Prostate gland (tissue), 2 donors: ENCODE data around the gene HTR1A. TPM values are rescaled to one million over a fixed set of nuclear protein-coding genes. Genes with fewer than 3 reads are reported as not detected.

ENCODE experiments used
- DNase-seq: peaks from one replicate; pipeline ENCODE4 v3.0.0-alpha.2; 2019; ENCODE audit warnings: low spot score
- H3K27ac ChIP-seq, 2 donors: fragments of 200-600 bp; sonication (generic); 2 replicates each; pipeline ENCODE4 v1.5.1; 2017 to 2019
- H3K27me3 ChIP-seq: fragments of 200-600 bp; sonication (generic); replicated peaks from 2 replicates; pipeline ENCODE4 v1.5.1; 2019; ENCODE audit not compliant: insufficient read depth
- H3K36me3 ChIP-seq, 2 donors: fragments of 200-600 bp; sonication (generic); 1 replicate in 1 of 2; 2 replicates in 1 of 2; pipeline versions ENCODE4 v1.5.1 to v1.8.1; 2017 to 2019
- H3K4me1 ChIP-seq: fragments of 200-600 bp; sonication (generic); replicated peaks from 2 replicates; pipeline ENCODE4 v1.5.1; 2019
- H3K4me3 ChIP-seq, 2 donors: fragments of 200-600 bp; sonication (generic); 2 replicates each; pipeline ENCODE4 v1.5.1; 2017 to 2019
- H3K9me3 ChIP-seq: fragments of 200-600 bp; sonication (generic); 2 replicates; pipeline ENCODE4 v1.5.1; 2017
- POLR2A ChIP-seq: fragments of 450-650 bp; IDR thresholded peaks from one replicate; pipeline ENCODE4 v1.6.1; 2016; ENCODE audit warnings: antibody characterized with exemption, mild to moderate bottlenecking
- POLR2AphosphoS5 ChIP-seq: sonication (generic); formaldehyde crosslinking; IDR thresholded peaks from one replicate; pipeline ENCODE4 v1.6.1; 2017; ENCODE audit warnings: antibody characterized with exemption
- WGBS: methylation state at CpG from one replicate; pipeline ENCODE4 v1.1.5; 2018; 5-methylcytosine and 5-hydroxymethylcytosine counted together
- intact Hi-C: fragments of 100-400 bp; cut with DNase I; formaldehyde crosslinking; loops from one replicate; pipeline ENCODE4 v1.14.2; 2022
- total RNA-seq, 2 donors: library from RNA; depleted of rRNA; stranded (reverse); fragments of >200 nt; gene quantifications; one replicate each; pipeline ENCODE4 v1.1.0, GENCODE V29; 2016
- TF ChIP-seq, protein P1 (sequence below), 4 experiments: fragments of 200-600 bp in 2 of 4; fragments of 450-650 bp in 2 of 4; sonication (generic) in 2 of 4; IDR thresholded peaks; 1 replicate in 3 of 4; 2 replicates in 1 of 4; pipeline ENCODE4 v1.5.1; 2016 to 2019; ENCODE audit warnings: antibody characterized with exemption in 4 of 4, mild to moderate bottlenecking in 2 of 4, moderate library complexity in 2 of 4

The HTR1A gene
- total RNA-seq, 2 donors from 2014 or later = 1.2 TPM; not detected in 1

DNA sequence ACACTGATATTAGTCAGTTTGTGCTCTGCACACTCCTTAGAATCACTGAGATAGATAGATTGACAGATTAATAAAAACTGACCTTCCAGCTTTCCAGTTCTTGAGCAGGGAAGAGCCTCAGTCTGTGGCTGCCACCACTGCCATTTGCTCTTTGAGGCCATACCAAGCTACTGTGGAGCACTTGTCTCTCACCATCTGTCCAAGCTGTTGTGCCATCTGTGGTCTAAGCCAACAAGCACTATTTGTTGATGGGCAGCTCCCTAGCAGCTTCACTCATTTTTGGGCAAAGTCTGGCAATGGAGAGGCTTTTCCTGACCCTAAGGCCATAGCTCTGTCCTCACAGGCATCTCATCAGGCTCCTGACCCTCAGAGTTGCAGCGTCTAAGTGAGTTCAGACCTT is 30.4 kb downstream of the HTR1A start:
- Histone ChIP-seq H3K27ac (no peak overlapping the region), H3K4me3 (no peak overlapping the region), H3K36me3 (no peaks in the 10 kb centered on the region), H3K27me3 (no peaks in the 10 kb centered on the region), H3K9me3 (no peaks in the 10 kb centered on the region), H3K4me1 (no peaks in the 10 kb centered on the region)
- intact Hi-C loops = no loop called here
- DNase-seq = no peak
- 81% methylated on average over 1 of the region's 1 CpG for WGBS
- TF ChIP-seq POLR2A (no peak), POLR2AphosphoS5 (no peak)
- TF ChIP-seq, protein P1, sequence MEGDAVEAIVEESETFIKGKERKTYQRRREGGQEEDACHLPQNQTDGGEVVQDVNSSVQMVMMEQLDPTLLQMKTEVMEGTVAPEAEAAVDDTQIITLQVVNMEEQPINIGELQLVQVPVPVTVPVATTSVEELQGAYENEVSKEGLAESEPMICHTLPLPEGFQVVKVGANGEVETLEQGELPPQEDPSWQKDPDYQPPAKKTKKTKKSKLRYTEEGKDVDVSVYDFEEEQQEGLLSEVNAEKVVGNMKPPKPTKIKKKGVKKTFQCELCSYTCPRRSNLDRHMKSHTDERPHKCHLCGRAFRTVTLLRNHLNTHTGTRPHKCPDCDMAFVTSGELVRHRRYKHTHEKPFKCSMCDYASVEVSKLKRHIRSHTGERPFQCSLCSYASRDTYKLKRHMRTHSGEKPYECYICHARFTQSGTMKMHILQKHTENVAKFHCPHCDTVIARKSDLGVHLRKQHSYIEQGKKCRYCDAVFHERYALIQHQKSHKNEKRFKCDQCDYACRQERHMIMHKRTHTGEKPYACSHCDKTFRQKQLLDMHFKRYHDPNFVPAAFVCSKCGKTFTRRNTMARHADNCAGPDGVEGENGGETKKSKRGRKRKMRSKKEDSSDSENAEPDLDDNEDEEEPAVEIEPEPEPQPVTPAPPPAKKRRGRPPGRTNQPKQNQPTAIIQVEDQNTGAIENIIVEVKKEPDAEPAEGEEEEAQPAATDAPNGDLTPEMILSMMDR (IDR thresholded peaks at IDR 0.05) = no peak

DNA sequence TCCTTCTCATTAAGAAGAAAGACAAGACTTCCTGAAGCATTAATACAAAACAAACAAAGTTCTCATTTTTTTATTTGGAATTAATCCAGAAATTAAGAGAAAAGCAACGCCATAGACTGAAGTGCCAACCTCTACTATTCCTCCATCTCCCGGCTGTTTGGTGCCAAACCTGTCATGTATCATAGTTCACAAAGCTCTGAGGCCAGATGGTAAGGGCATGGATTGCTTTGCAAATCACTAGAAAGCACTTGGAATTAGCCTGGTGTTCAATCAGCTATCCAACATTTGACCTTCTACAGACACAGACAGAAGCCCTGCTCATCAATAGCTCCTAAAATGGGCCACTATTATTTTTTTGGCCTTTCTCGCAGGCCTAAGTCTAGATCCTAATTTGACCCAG is 33.8 kb downstream of the HTR1A start:
- no peaks in the 10 kb centered on the region for H3K36me3 ChIP-seq
- H3K4me3 ChIP-seq = no peak overlapping the region
- H3K27me3 ChIP-seq = no peaks in the 10 kb centered on the region
- WGBS = 68% methylated on average over 3 of the region's 3 CpGs
- H3K9me3 ChIP-seq = no peaks in the 10 kb centered on the region
- intact Hi-C loops = no loop called here
- H3K4me1 ChIP-seq = no peaks in the 10 kb centered on the region
- DNase-seq = no peak
- H3K27ac ChIP-seq = no peak overlapping the region
- TF ChIP-seq POLR2AphosphoS5 (no peak), POLR2A (no peak)
- TF ChIP-seq, protein P1 (IDR thresholded peaks at IDR 0.05) = no peak

DNA sequence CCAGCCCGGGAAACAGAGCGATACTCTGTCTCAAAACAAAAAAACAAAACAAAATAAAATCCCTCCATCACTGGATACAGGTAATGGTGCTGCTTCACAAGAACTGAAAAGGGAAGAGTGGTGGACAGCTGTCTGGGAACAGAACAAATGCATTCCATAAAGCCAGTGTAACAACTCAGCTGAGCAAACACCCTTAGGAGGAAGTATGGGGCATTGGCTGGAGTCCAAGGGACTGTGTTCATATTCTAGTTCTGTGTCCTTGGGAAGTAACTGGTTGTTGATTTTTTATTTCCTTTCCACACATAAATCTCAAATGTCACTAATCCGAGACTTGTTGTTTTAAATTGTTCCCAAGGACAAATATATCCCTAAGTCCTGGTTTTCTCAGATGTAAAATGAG is 38.3 kb downstream of the HTR1A start:
- no peaks in the 10 kb centered on the region for H3K36me3 ChIP-seq

DNA sequence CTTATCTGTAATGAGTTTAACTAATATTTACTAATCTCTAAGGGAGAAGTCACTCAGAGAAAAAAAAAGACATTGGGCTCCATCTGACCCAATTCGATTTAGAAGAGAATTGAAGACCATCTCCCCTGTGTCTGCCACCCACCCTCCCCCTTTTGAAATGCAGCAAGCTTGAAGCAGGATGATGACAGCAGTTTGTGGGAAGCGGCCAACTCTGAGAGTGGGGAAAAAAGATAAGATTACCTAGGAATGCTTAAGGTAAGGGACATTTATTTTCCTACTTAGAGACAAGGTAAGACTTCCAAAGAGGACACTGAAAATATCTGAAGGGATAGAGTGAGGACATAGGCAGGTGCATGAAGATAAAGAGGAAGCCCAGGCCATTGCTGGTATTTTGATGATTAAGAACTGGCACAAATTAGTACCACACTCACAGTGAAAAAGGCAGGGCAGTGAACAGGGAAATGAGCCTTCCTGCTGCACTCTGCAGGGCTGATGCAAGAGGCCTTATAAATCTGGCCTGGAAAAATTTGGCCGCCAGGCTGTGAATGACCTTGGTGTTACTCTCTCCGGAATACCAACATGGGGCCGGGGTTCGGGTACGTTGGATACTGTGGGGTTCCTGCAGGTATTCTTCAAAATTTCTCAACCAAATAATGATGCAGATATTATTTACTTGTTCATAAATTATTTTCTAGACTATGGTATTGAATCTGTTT is 42.3 kb downstream of the HTR1A start:
- H3K4me3 ChIP-seq = no peak overlapping the region
- H3K27ac ChIP-seq = no peak overlapping the region
- H3K27me3 ChIP-seq = no peaks in the 10 kb centered on the region
- DNase-seq = no peak
- H3K36me3 ChIP-seq = no peaks in the 10 kb centered on the region
- TF ChIP-seq, protein P1 (IDR thresholded peaks at IDR 0.05) = no peak
- TF ChIP-seq POLR2A = no peak
- no peak for TF ChIP-seq POLR2AphosphoS5
- intact Hi-C loops = no loop called here
- H3K9me3 ChIP-seq = no peaks in the 10 kb centered on the region
- H3K4me1 ChIP-seq = no peaks in the 10 kb centered on the region
- WGBS = 79% methylated on average over 7 of the region's 7 CpGs

More for the DNA sequence above, 38.3 kb downstream of the HTR1A start:
- Histone ChIP-seq H3K4me1 (no peaks in the 10 kb centered on the region), H3K4me3 (no peak overlapping the region), H3K27me3 (no peaks in the 10 kb centered on the region), H3K27ac (no peak overlapping the region), H3K9me3 (no peaks in the 10 kb centered on the region)
- intact Hi-C loops = no loop called here
- WGBS = 39% methylated on average over 3 of the region's 3 CpGs
- peak; percentile 56 for TF ChIP-seq POLR2AphosphoS5
- TF ChIP-seq, protein P1 (IDR thresholded peaks at IDR 0.05) = no peak
- DNase-seq = peak; percentile 69

DNA sequence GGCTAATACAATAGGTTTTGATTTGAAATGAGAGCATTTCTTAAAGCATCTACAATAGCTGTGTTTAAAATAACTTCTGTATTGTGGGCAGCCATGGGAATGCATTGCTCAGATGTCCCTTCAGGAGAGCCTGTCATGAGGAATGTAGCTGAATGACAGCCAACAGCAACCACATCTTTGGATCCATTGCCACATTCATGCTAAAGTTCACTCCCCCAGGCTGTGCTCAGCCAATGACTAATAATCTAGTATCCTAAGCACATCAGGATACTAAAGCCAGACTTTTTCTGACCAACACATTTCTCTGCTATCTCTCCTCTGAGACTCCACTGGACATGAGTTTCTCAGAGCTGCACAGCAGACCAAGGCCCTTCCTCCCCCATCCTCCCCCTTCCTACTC is 45.5 kb downstream of the HTR1A start:
- no peak for DNase-seq
- H3K27ac ChIP-seq = no peak overlapping the region
- no peak for TF ChIP-seq POLR2AphosphoS5
- TF ChIP-seq, protein P1 (IDR thresholded peaks at IDR 0.05) = no peak
- no peak for TF ChIP-seq POLR2A
- no peaks in the 10 kb centered on the region for H3K27me3 ChIP-seq
- no peaks in the 10 kb centered on the region for H3K9me3 ChIP-seq
- no peak overlapping the region for H3K4me3 ChIP-seq
- no peaks in the 10 kb centered on the region for H3K36me3 ChIP-seq
- no peaks in the 10 kb centered on the region for H3K4me1 ChIP-seq
- intact Hi-C loops = no loop called here
